ENCODE measurements around the gene EPN2. TPM values are rescaled to one million over a fixed set of nuclear protein-coding genes. Genes with fewer than 3 reads are reported as not detected.

The EPN2 gene
- total RNA-seq, 1 experiment from 2014 or later, result 73.1 TPM

DNA sequence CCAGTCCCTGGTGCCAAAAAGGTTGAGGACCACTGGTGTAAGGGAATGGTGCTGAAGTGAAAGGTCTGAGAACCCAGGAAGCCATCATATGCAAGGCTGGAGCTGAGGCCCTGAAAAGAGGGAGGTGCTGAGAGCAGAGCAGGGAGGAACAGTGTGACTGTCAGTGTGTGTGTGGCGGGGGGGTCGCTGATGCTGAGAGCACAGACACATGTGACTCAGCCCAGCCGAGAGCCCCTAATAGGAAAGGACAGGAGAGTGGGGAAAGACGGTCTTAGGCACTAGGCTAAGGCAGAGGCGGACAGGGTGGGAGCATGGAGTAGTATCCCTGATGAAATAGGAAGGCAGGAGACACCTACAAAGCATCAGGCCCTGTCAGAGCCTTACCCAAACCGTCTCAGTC, 124.2 kb downstream of the EPN2 start:
- H3K27ac ChIP-seq (ENCODE audit: low read depth, low read length), result peak overlapping the region; percentile 76; the same call in 1 of the 2 replicates
- no peaks in the 10 kb centered on the region for H3K9me2 ChIP-seq (ENCODE audit: insufficient read depth)
- POLR2A ChIA-PET, result interaction anchor here (1.9 kb wide), 1 partner anchor 16 kb away, joined by 13 read pairs; the partner anchor contains the start of gene MAPK7
- peaks cover 9 to 28% of the 10 kb centered on the region in 2 experiments for H3K4me1 ChIP-seq (ENCODE audit: control insufficient read depth in 1 of 2, insufficient read depth in 2 of 2, low read length in 2 of 2)
- CTCF ChIA-PET, result interaction anchor here (2.3 to 5.1 kb wide), 4 partner anchors 16 to 405 kb away, joined by 13 to 69 read pairs (median 40); partner anchors contain the start of gene MAPK7
- intact Hi-C loops (cut with micrococcal nuclease), result loop anchor here (5.0 kb wide), 2 partner anchors 146 to 391 kb away; no protein-coding TSS in a partner anchor
- H3K9ac ChIP-seq (ENCODE audit: low read length), result peak overlapping the region; percentile 85
- no TSS peak for BruUV-seq (replicated peaks)
- H2AFZ ChIP-seq (ENCODE audit: low read depth, low read length, poor library complexity, severe bottlenecking), result no peak overlapping the region
- RAD21 ChIA-PET (ENCODE audit: low non-redundant PET in 1 of 2, low total read pairs in 2 of 2, uncharacterized antibody in 2 of 2, unreplicated experiment in 2 of 2), result no interaction called here
- H4K20me1 ChIP-seq (ENCODE audit: insufficient read depth), result no peaks in the 10 kb centered on the region
- TF ChIP-seq SRF (IDR thresholded peaks at IDR 0.05; ENCODE audit: low read depth) (no peak), ZFX (IDR thresholded peaks at IDR 0.05) (no peak)
- TF ChIP-seq, protein P1, sequence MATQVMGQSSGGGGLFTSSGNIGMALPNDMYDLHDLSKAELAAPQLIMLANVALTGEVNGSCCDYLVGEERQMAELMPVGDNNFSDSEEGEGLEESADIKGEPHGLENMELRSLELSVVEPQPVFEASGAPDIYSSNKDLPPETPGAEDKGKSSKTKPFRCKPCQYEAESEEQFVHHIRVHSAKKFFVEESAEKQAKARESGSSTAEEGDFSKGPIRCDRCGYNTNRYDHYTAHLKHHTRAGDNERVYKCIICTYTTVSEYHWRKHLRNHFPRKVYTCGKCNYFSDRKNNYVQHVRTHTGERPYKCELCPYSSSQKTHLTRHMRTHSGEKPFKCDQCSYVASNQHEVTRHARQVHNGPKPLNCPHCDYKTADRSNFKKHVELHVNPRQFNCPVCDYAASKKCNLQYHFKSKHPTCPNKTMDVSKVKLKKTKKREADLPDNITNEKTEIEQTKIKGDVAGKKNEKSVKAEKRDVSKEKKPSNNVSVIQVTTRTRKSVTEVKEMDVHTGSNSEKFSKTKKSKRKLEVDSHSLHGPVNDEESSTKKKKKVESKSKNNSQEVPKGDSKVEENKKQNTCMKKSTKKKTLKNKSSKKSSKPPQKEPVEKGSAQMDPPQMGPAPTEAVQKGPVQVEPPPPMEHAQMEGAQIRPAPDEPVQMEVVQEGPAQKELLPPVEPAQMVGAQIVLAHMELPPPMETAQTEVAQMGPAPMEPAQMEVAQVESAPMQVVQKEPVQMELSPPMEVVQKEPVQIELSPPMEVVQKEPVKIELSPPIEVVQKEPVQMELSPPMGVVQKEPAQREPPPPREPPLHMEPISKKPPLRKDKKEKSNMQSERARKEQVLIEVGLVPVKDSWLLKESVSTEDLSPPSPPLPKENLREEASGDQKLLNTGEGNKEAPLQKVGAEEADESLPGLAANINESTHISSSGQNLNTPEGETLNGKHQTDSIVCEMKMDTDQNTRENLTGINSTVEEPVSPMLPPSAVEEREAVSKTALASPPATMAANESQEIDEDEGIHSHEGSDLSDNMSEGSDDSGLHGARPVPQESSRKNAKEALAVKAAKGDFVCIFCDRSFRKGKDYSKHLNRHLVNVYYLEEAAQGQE (IDR thresholded peaks at IDR 0.05; ENCODE audit: low read depth), result no peak
- H3K79me2 ChIP-seq (ENCODE audit: insufficient read depth, low read length), result 0 out of 2 replicates have a peak, but pooled peaks cover 12% of the 10 kb centered on the region
- no peaks in the 10 kb centered on the region for H3K27me3 ChIP-seq (ENCODE audit: insufficient read depth, low read length)
- H3K36me3 ChIP-seq (ENCODE audit: control insufficient read depth in 1 of 2, insufficient read depth in 2 of 2, low read length in 2 of 2), result peaks cover 7 to 10% of the 10 kb centered on the region in 2 experiments; a peak in 2 of 4 replicates
- DNase-seq (ENCODE audit: low read depth, low spot score) (no peak), ATAC-seq (no peak)
- peak overlapping the region; percentile 86 for H3K4me2 ChIP-seq (ENCODE audit: low read length)
- no peaks in the 10 kb centered on the region for H3K9me3 ChIP-seq (ENCODE audit: control insufficient read depth in 1 of 2, insufficient read depth in 1 of 2, low read depth in 1 of 2, low read length in 2 of 2)
- peak overlapping the region; percentile 80 to 91 for H3K4me3 ChIP-seq (replicated peaks in 1 of 2; ENCODE audit: low read depth in 1 of 2, low read length in 2 of 2)

DNA sequence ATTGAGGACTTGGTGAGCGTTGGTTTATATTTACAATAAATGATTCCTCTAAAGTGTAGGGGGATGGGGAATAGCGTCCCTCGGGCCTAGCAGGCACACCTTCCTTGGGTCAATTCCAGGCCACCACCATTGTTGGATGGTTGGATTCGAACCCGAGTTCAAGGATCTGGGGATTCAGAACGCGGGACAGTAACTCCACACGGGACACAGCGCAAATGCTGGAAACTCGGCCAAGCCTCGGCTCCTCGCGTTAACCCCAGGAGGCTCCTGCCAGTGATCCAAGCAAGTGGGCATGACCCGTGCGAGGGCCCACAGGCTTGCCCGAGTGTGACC, 124.7 kb downstream of the EPN2 start:
- no peaks in the 10 kb centered on the region for H4K20me1 ChIP-seq (ENCODE audit: insufficient read depth)
- DNase-seq (ENCODE audit: low read depth, low spot score), result no peak
- ChIA-PET POLR2A (interaction anchor here (0.8 to 1.9 kb wide), 4 partner anchors 16 to 286 kb away, joined by 3 to 13 read pairs (median 3); partner anchors contain the start of gene MAPK7), RAD21 (ENCODE audit: low non-redundant PET in 1 of 2, low total read pairs in 2 of 2, uncharacterized antibody in 2 of 2, unreplicated experiment in 2 of 2) (interaction anchor here (1.7 to 2.3 kb wide), 2 partner anchors 85 to 401 kb away, joined by 8 to 12 read pairs; no protein-coding TSS in a partner anchor), CTCF (interaction anchor here (1.4 to 5.1 kb wide), 8 partner anchors 8 to 405 kb away, joined by 3 to 69 read pairs (median 12); partner anchors contain the start of gene MAPK7)
- no peak; the same call in 1 of the 2 replicates for ATAC-seq
- no peak overlapping the region for H2AFZ ChIP-seq (ENCODE audit: low read depth, low read length, poor library complexity, severe bottlenecking)
- intact Hi-C loops (cut with micrococcal nuclease), result loop anchor here (1.0 to 5.0 kb wide), 3 partner anchors 85 to 390 kb away; no protein-coding TSS in a partner anchor
- peaks cover 7 to 10% of the 10 kb centered on the region in 2 experiments; a peak in 2 of 4 replicates for H3K36me3 ChIP-seq (ENCODE audit: control insufficient read depth in 1 of 2, insufficient read depth in 2 of 2, low read length in 2 of 2)
- 0 out of 2 replicates have a peak, but pooled peaks cover 12% of the 10 kb centered on the region for H3K79me2 ChIP-seq (ENCODE audit: insufficient read depth, low read length)
- H3K4me1 ChIP-seq (ENCODE audit: control insufficient read depth in 1 of 2, insufficient read depth in 2 of 2, low read length in 2 of 2), result peaks cover 9 to 28% of the 10 kb centered on the region in 2 experiments
- no peaks in the 10 kb centered on the region for H3K9me3 ChIP-seq (ENCODE audit: control insufficient read depth in 1 of 2, insufficient read depth in 1 of 2, low read depth in 1 of 2, low read length in 2 of 2)
- H3K9ac ChIP-seq (ENCODE audit: low read length), result peak overlapping the region; percentile 85
- TSS peak; percentile 56 for BruUV-seq (replicated peaks)
- H3K27me3 ChIP-seq (ENCODE audit: insufficient read depth, low read length), result no peaks in the 10 kb centered on the region
- peak overlapping the region; percentile 76 for H3K27ac ChIP-seq (ENCODE audit: low read depth, low read length)
- H3K4me3 ChIP-seq (replicated peaks in 1 of 2; ENCODE audit: low read depth in 1 of 2, low read length in 2 of 2), result peak overlapping the region; percentile 80 to 91
- H3K9me2 ChIP-seq (ENCODE audit: insufficient read depth), result no peaks in the 10 kb centered on the region
- peak overlapping the region; percentile 86 for H3K4me2 ChIP-seq (ENCODE audit: low read length)
- no peak for TF ChIP-seq POLR2A (IDR thresholded peaks at IDR 0.05; ENCODE audit: borderline replicate concordance, extremely low read depth, insufficient read depth, insufficient read length)
- TF ChIP-seq SRF (IDR thresholded peaks at IDR 0.05; ENCODE audit: low read depth), result no peak
- no peak for TF ChIP-seq ELF1 (IDR thresholded peaks at IDR 0.05; ENCODE audit: borderline replicate concordance, low read depth)
- TF ChIP-seq SIN3A (IDR thresholded peaks at IDR 0.05; ENCODE audit: low read depth), result no peak
- TF ChIP-seq FOSL1 (IDR thresholded peaks at IDR 0.05; ENCODE audit: low read depth), result no peak
- TF ChIP-seq TCF7L2 (IDR thresholded peaks at IDR 0.05; ENCODE audit: borderline replicate concordance, extremely low read depth, insufficient read depth, insufficient read length), result no peak
- TF ChIP-seq, protein P2, sequence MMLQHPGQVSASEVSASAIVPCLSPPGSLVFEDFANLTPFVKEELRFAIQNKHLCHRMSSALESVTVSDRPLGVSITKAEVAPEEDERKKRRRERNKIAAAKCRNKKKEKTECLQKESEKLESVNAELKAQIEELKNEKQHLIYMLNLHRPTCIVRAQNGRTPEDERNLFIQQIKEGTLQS (IDR thresholded peaks at IDR 0.05), result no peak
- no peak for TF ChIP-seq EZH2 (IDR thresholded peaks at IDR 0.05)
- TF ChIP-seq RAD21 (IDR thresholded peaks at IDR 0.05; ENCODE audit: low read depth), result no peak
- TF ChIP-seq, protein P3, sequence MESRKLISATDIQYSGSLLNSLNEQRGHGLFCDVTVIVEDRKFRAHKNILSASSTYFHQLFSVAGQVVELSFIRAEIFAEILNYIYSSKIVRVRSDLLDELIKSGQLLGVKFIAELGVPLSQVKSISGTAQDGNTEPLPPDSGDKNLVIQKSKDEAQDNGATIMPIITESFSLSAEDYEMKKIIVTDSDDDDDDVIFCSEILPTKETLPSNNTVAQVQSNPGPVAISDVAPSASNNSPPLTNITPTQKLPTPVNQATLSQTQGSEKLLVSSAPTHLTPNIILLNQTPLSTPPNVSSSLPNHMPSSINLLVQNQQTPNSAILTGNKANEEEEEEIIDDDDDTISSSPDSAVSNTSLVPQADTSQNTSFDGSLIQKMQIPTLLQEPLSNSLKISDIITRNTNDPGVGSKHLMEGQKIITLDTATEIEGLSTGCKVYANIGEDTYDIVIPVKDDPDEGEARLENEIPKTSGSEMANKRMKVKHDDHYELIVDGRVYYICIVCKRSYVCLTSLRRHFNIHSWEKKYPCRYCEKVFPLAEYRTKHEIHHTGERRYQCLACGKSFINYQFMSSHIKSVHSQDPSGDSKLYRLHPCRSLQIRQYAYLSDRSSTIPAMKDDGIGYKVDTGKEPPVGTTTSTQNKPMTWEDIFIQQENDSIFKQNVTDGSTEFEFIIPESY (IDR thresholded peaks at IDR 0.05; ENCODE audit: extremely low read depth, insufficient replicate concordance, low read length), result no peak
- no peak for TF ChIP-seq EZH2phosphoT487 (IDR thresholded peaks at IDR 0.05; ENCODE audit: borderline replicate concordance)
- no peak for TF ChIP-seq ZNF274 (IDR thresholded peaks at IDR 0.05; ENCODE audit: low read depth, low read length)
